H1 (cell line): Measurements from ENCODE around the gene LAMP5. TPM values are rescaled to one million over a fixed set of nuclear protein-coding genes. Genes with fewer than 3 reads are reported as not detected.

ENCODE experiments used
- CTCF ChIA-PET: fragments of 300-600 bp; sonication (Branson Sonifier 250); formaldehyde crosslinking; loops from one replicate; lab custom pipeline; 2021; ENCODE audit not compliant: partially characterized antibody; lab: Charles Lee
- POLR2A ChIA-PET: fragments of 300-600 bp; sonication (Branson Sonifier 250); formaldehyde crosslinking; loops from one replicate; lab custom pipeline; 2021; ENCODE audit warnings: inconsistent platforms; ENCODE audit not compliant: partially characterized antibody; lab: Charles Lee
- DNase-seq, 2 experiments: peaks; one replicate each; pipeline versions ENCODE4 v3.0.0 to v3.0.0-alpha.2; 2010 to 2022; ENCODE audit warnings: low spot score in 2 of 2, low read depth in 1 of 2, mixed read lengths in 1 of 2
- FAIRE-seq: peaks from 2 replicates; lab custom pipeline; 2011; peaks lifted over from hg19 to GRCh38; lab: Jason Lieb, UNC
- H2AFZ ChIP-seq: 2 replicates; pipeline ENCODE4 v1.8.1; 2012; ENCODE audit warnings: low read length, inconsistent platforms
- H2AK5ac ChIP-seq: 2 replicates; pipeline ENCODE4 v1.6.1; 2013; ENCODE audit warnings: low read depth, low read length
- H2BK120ac ChIP-seq: replicated peaks from 2 replicates; pipeline ENCODE3; 2013; ENCODE audit warnings: low read depth, low read length, inconsistent platforms
- H2BK12ac ChIP-seq: 2 replicates; pipeline ENCODE4 v1.6.1; 2013; ENCODE audit warnings: low read depth, low read length
- H2BK15ac ChIP-seq: 2 replicates; pipeline ENCODE4 v1.6.1; 2013; ENCODE audit warnings: low read length
- H2BK20ac ChIP-seq: 2 replicates; pipeline ENCODE4 v1.6.1; 2013; ENCODE audit warnings: low read length
- H2BK5ac ChIP-seq: 2 replicates; pipeline ENCODE4 v1.6.1; 2013; ENCODE audit warnings: low read depth, low read length
- H3K14ac ChIP-seq: 2 replicates; pipeline ENCODE4 v1.6.1; 2013; ENCODE audit warnings: inconsistent platforms; ENCODE audit not compliant: insufficient read length
- H3K18ac ChIP-seq: 2 replicates; pipeline ENCODE4 v1.6.1; 2013; ENCODE audit warnings: low read length; ENCODE audit errors: extremely low read depth
- H3K23ac ChIP-seq: 2 replicates; pipeline ENCODE4 v1.6.1; 2013; ENCODE audit warnings: inconsistent platforms; ENCODE audit not compliant: insufficient read length
- H3K23me2 ChIP-seq: 2 replicates; pipeline ENCODE4 v1.6.1; 2013; ENCODE audit warnings: low read depth, low read length
- H3K27ac ChIP-seq: 2 replicates; pipeline ENCODE4 v1.6.1; 2011; ENCODE audit warnings: low read depth, low read length, inconsistent platforms
- H3K27me3 ChIP-seq, 4 experiments: replicated peaks in 1 of 4; 1 replicate in 1 of 4; 2 replicates in 3 of 4; pipeline versions ENCODE4 v1.6.1 to v1.8.1; 2011 to 2013; ENCODE audit warnings: low read length in 3 of 4, mild to moderate bottlenecking in 3 of 4, inconsistent platforms in 2 of 4, mixed read lengths in 2 of 4, moderate library complexity in 1 of 4; ENCODE audit not compliant: control insufficient read depth in 3 of 4, insufficient read depth in 3 of 4; ENCODE audit errors: extremely low read depth in 1 of 4
- H3K36me3 ChIP-seq, 4 experiments: 2 replicates each; pipeline versions ENCODE4 v1.6.1 to v1.8.1; 2011 to 2013; ENCODE audit warnings: mild to moderate bottlenecking in 4 of 4, low read length in 3 of 4, moderate library complexity in 2 of 4, control low read depth in 1 of 4, inconsistent platforms in 1 of 4; ENCODE audit not compliant: insufficient read depth in 4 of 4, control insufficient read depth in 2 of 4
- H3K4ac ChIP-seq: replicated peaks from 2 replicates; pipeline ENCODE3; 2013; ENCODE audit warnings: low read length, low read depth, mixed read lengths, inconsistent platforms; ENCODE audit not compliant: insufficient read length
- H3K4me1 ChIP-seq, 4 experiments: replicated peaks in 1 of 4; 1 replicate in 1 of 4; 2 replicates in 3 of 4; pipeline versions ENCODE4 v1.6.1 to v1.8.1; 2011 to 2013; ENCODE audit warnings: low read length in 3 of 4, inconsistent platforms in 2 of 4, mixed read lengths in 1 of 4; ENCODE audit not compliant: insufficient read depth in 4 of 4, control insufficient read depth in 3 of 4
- H3K4me2 ChIP-seq, 2 experiments: 2 replicates each; pipeline versions ENCODE4 v1.6.1 to v1.8.1; 2011 to 2013; ENCODE audit warnings: low read depth in 2 of 2, low read length in 2 of 2, control low read depth in 1 of 2, inconsistent platforms in 1 of 2, mild to moderate bottlenecking in 1 of 2; ENCODE audit not compliant: insufficient read depth in 1 of 2
- H3K4me3 ChIP-seq, 4 experiments: fragments of 200-600, 300-600 bp in 1 of 4; sonication (generic), shearing (Covaris generic), sonication (Bioruptor Twin) in 1 of 4; 2 replicates each; pipeline versions ENCODE4 v1.5.1 to v1.8.1; 2011 to 2016; ENCODE audit warnings: low read length in 4 of 4, low read depth in 3 of 4, control low read depth in 2 of 4, inconsistent platforms in 2 of 4, mild to moderate bottlenecking in 2 of 4, mixed read lengths in 1 of 4, moderate library complexity in 1 of 4; ENCODE audit not compliant: insufficient read depth in 2 of 4; ENCODE audit errors: extremely low read depth in 1 of 4
- H3K56ac ChIP-seq: replicated peaks from 2 replicates; pipeline ENCODE3; 2013; ENCODE audit warnings: low read depth, mild to moderate bottlenecking, mixed read lengths, low read length, inconsistent platforms; ENCODE audit not compliant: insufficient read length
- H3K79me1 ChIP-seq: 2 replicates; pipeline ENCODE4 v1.6.1; 2013; ENCODE audit warnings: low read depth, low read length, control low read depth
- H3K79me2 ChIP-seq, 2 experiments: 2 replicates each; pipeline versions ENCODE4 v1.6.1 to v1.8.1; 2012 to 2013; ENCODE audit warnings: low read length in 2 of 2, mild to moderate bottlenecking in 2 of 2, inconsistent platforms in 1 of 2; ENCODE audit not compliant: insufficient read depth in 2 of 2, control insufficient read depth in 1 of 2
- H3K9ac ChIP-seq, 4 experiments: replicated peaks in 1 of 4; 1 replicate in 1 of 4; 2 replicates in 3 of 4; pipeline versions ENCODE4 v1.6.1 to v1.8.1; 2011 to 2013; ENCODE audit warnings: low read depth in 3 of 4, low read length in 3 of 4, control low read depth in 2 of 4, mild to moderate bottlenecking in 2 of 4, moderate library complexity in 2 of 4, inconsistent platforms in 1 of 4; ENCODE audit errors: extremely low read depth in 1 of 4
- H3K9me3 ChIP-seq, 2 experiments: 2 replicates each; pipeline versions ENCODE4 v1.6.1 to v1.8.1; 2012 to 2013; ENCODE audit warnings: mild to moderate bottlenecking in 2 of 2, moderate library complexity in 2 of 2, control low read depth in 1 of 2, inconsistent platforms in 1 of 2, low read depth in 1 of 2, low read length in 1 of 2, mixed read lengths in 1 of 2; ENCODE audit not compliant: insufficient read depth in 2 of 2
- H4K20me1 ChIP-seq, 2 experiments: replicated peaks in 1 of 2; 2 replicates each; pipeline versions ENCODE3 to v1.8.1; 2011 to 2013; ENCODE audit warnings: inconsistent platforms in 2 of 2, low read length in 2 of 2, mild to moderate bottlenecking in 1 of 2; ENCODE audit not compliant: insufficient read depth in 2 of 2, control insufficient read depth in 1 of 2
- H4K5ac ChIP-seq: 2 replicates; pipeline ENCODE4 v1.6.1; 2013; ENCODE audit warnings: low read length, low read depth, mixed read lengths, inconsistent platforms; ENCODE audit not compliant: insufficient read length
- H4K8ac ChIP-seq: 2 replicates; pipeline ENCODE4 v1.8.0; 2013; ENCODE audit warnings: mild to moderate bottlenecking, moderate library complexity, low read length, inconsistent platforms; ENCODE audit not compliant: insufficient read depth; ENCODE audit errors: extremely low read depth
- H4K91ac ChIP-seq: replicated peaks from 2 replicates; pipeline ENCODE3; 2013; ENCODE audit warnings: low read length, mixed read lengths, inconsistent platforms; ENCODE audit not compliant: insufficient read length
- BACH1 ChIP-seq: IDR thresholded peaks from 2 replicates; pipeline ENCODE4 v1.6.1; 2012; ENCODE audit warnings: low read length, improper control_type of control experiment
- CEBPB ChIP-seq: IDR thresholded peaks from 2 replicates; pipeline ENCODE4 v1.6.1; 2012; ENCODE audit warnings: low read depth, low read length
- E2F6 ChIP-seq: IDR thresholded peaks from 2 replicates; pipeline ENCODE4 v1.6.1; 2012; ENCODE audit warnings: inconsistent platforms
- EGR1 ChIP-seq: IDR thresholded peaks from 2 replicates; pipeline ENCODE4 v1.6.1; 2011; ENCODE audit warnings: low read depth, low read length, borderline replicate concordance
- FOSL1 ChIP-seq: IDR thresholded peaks from 2 replicates; pipeline ENCODE4 v1.6.1; 2011; ENCODE audit warnings: mild to moderate bottlenecking, low read depth, low read length, moderate library complexity; ENCODE audit not compliant: insufficient read depth
- JUND ChIP-seq: IDR thresholded peaks from 2 replicates; pipeline ENCODE4 v1.6.1; 2011; ENCODE audit warnings: mild to moderate bottlenecking, improper control_type of control experiment, low read length
- NRF1 ChIP-seq: IDR thresholded peaks from 2 replicates; pipeline ENCODE4 v1.6.1; 2011; ENCODE audit warnings: mild to moderate bottlenecking, low read depth, low read length, improper control_type of control experiment
- RXRA ChIP-seq: IDR thresholded peaks from 2 replicates; pipeline ENCODE4 v1.6.1; 2011; ENCODE audit warnings: low read depth, mild to moderate bottlenecking, low read length, moderate library complexity; ENCODE audit not compliant: insufficient read depth
- YY1 ChIP-seq: IDR thresholded peaks from 2 replicates; pipeline ENCODE4 v1.6.1; 2011; ENCODE audit warnings: low read depth, mild to moderate bottlenecking, low read length
- WGBS, 2 experiments: shearing (Covaris generic) in 1 of 2; methylation state at CpG; one replicate each; pipeline versions ENCODE4 v1.1.6 to v1.1.7; 2013 to 2015; ENCODE audit warnings: low lambda C conversion rate in 2 of 2, mixed read lengths in 2 of 2, inconsistent platforms in 1 of 2, low coverage in 1 of 2, missing lambda C conversion rate in 1 of 2; ENCODE audit not compliant: insufficient replicate concordance in 2 of 2, insufficient coverage in 1 of 2, insufficient read length in 1 of 2; ENCODE audit errors: extremely low coverage in 1 of 2, missing lambda C conversion rate in 1 of 2; 5-methylcytosine and 5-hydroxymethylcytosine counted together
- polyA plus RNA-seq, 7 experiments: library from polyadenylated mRNA; depleted of rRNA in 3 of 7; stranded (reverse) in 5 of 7; unstranded in 2 of 7; fragments of >200 nt in 5 of 7; fragments of 200-250 nt in 2 of 7; gene quantifications; 1 replicate in 5 of 7; 2 replicates in 1 of 7; 4 replicates in 1 of 7; pipeline versions ENCODE4 v1.2.1 to v1.2.3, GENCODE V29; 2011 to 2013; ENCODE audit warnings: missing spikeins in 2 of 7, mixed read lengths in 2 of 7
- total RNA-seq: library from RNA; stranded (reverse); fragmentation: NEBNext Ultra II Directional; extraction: Animal tissue kit (Norgen Biotek cat#: 25700); gene quantifications from 2 replicates; pipeline ENCODE4 v1.2.1, GENCODE V29; 2021
- TF ChIP-seq, protein P1 (sequence below), 3 experiments: IDR thresholded peaks; 1 replicate in 2 of 3; 2 replicates in 1 of 3; pipeline versions ENCODE4 v1.5.1 to v1.6.1; 2011; ENCODE audit warnings: low read length in 3 of 3, mild to moderate bottlenecking in 3 of 3, inconsistent platforms in 2 of 3, low read depth in 1 of 3, moderate library complexity in 1 of 3; ENCODE audit not compliant: insufficient read depth in 1 of 3; ENCODE audit errors: control extremely low read depth in 1 of 3
- TF ChIP-seq, protein P2 (sequence below): IDR thresholded peaks from 2 replicates; pipeline ENCODE4 v1.6.1; 2011; ENCODE audit warnings: low read depth, mild to moderate bottlenecking, low read length; ENCODE audit not compliant: insufficient read depth

The LAMP5 gene
- total and polyA plus RNA-seq, 2 of the 8 experiments (the other 6 are each of a cell fraction or from before 2014, with no cell fraction given): 0.22 to 1.9 TPM

DNA sequence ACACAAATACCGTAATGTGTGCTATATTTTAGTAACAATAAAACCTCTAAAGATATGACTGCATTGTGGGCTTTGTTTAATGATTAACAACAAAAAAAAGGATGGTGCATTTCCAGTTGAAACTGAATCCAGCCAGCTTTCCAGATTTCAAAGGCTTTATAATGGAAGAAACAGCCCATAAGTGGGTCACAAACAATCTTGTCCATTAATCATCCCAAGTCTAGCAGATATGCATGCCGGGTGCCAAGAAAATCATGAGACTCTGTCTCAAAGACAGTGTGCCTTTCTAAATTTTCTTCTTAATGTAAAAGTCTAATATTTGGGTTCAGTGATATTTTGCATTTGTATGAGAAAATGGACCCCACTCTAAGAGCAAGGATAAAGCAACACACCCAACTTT, 20.6 kb upstream of the LAMP5 start:
- no peak overlapping the region for H2BK5ac ChIP-seq
- no peak overlapping the region for H2AFZ ChIP-seq
- no peak overlapping the region for H3K4ac ChIP-seq
- H3K79me2 ChIP-seq: no peaks in the 10 kb centered on the region
- no peaks in the 10 kb centered on the region for H3K36me3 ChIP-seq
- H2AK5ac ChIP-seq: no peak overlapping the region
- H3K79me1 ChIP-seq: no peaks in the 10 kb centered on the region
- no peak overlapping the region for H2BK15ac ChIP-seq
- no peak overlapping the region for H3K18ac ChIP-seq
- FAIRE-seq (no peak), DNase-seq (no peak)
- H3K23me2 ChIP-seq: no peaks in the 10 kb centered on the region
- 87% methylated on average over 2 of the region's 2 CpGs; no CpG with 5 or more reads in 1 of the 2 experiments for WGBS, 2 experiments
- no peak overlapping the region for H3K4me3 ChIP-seq
- H2BK12ac ChIP-seq: no peak overlapping the region
- ChIA-PET CTCF (interaction anchor here (0.8 to 3.7 kb wide), 4 partner anchors 10 to 54 kb away, joined by 3 to 16 read pairs (median 4); no protein-coding TSS in a partner anchor), POLR2A (interaction anchor here (0.7 kb wide), 1 partner anchor 22 kb away, joined by 4 read pairs; no protein-coding TSS in a partner anchor)
- no peak overlapping the region for H3K9ac ChIP-seq
- no peak overlapping the region for H3K56ac ChIP-seq
- no peaks in the 10 kb centered on the region for H3K4me1 ChIP-seq
- H3K4me2 ChIP-seq: no peak overlapping the region
- no peak overlapping the region for H4K91ac ChIP-seq
- no peaks in the 10 kb centered on the region for H3K27me3 ChIP-seq
- no peak overlapping the region for H4K8ac ChIP-seq
- no peak overlapping the region for H3K14ac ChIP-seq
- H3K9me3 ChIP-seq: no peaks in the 10 kb centered on the region; a peak in 1 of 4 replicates
- H2BK20ac ChIP-seq: no peak overlapping the region
- no peak overlapping the region for H2BK120ac ChIP-seq
- H3K27ac ChIP-seq: no peak overlapping the region
- no peak overlapping the region for H4K5ac ChIP-seq
- H4K20me1 ChIP-seq: no peaks in the 10 kb centered on the region
- H3K23ac ChIP-seq: no peak overlapping the region
- TF ChIP-seq JUND (no peak), E2F6 (no peak), BACH1 (no peak), YY1 (no peak), FOSL1 (no peak), CEBPB (no peak), EGR1 (no peak), RXRA (no peak), NRF1 (no peak)
- TF ChIP-seq, protein P1, sequence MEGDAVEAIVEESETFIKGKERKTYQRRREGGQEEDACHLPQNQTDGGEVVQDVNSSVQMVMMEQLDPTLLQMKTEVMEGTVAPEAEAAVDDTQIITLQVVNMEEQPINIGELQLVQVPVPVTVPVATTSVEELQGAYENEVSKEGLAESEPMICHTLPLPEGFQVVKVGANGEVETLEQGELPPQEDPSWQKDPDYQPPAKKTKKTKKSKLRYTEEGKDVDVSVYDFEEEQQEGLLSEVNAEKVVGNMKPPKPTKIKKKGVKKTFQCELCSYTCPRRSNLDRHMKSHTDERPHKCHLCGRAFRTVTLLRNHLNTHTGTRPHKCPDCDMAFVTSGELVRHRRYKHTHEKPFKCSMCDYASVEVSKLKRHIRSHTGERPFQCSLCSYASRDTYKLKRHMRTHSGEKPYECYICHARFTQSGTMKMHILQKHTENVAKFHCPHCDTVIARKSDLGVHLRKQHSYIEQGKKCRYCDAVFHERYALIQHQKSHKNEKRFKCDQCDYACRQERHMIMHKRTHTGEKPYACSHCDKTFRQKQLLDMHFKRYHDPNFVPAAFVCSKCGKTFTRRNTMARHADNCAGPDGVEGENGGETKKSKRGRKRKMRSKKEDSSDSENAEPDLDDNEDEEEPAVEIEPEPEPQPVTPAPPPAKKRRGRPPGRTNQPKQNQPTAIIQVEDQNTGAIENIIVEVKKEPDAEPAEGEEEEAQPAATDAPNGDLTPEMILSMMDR (IDR thresholded peaks at IDR 0.05; ENCODE audit: control extremely low read depth in 1 of 3, insufficient read depth in 1 of 3, low read depth in 1 of 3, low read length in 3 of 3): no peak
- TF ChIP-seq, protein P2, sequence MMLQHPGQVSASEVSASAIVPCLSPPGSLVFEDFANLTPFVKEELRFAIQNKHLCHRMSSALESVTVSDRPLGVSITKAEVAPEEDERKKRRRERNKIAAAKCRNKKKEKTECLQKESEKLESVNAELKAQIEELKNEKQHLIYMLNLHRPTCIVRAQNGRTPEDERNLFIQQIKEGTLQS: no peak
